Endometrial microvascular endothelial cells (primary cell): Measurements from ENCODE around the gene USO1. TPM values are rescaled to one million over a fixed set of nuclear protein-coding genes. Genes with fewer than 3 reads are reported as not detected.
"Not testable (repeated sequence)": the region's sequence is repeated elsewhere in the genome, so short reads cannot be mapped to it uniquely, and the experiment has no call there.

ENCODE experiments used
- in situ Hi-C: cut with HindIII; loops from 2 replicates; pipeline ENCODE4 v1.10.0; 2017; ENCODE audit warnings: low sequenced_read_pairs, low pct_unique_long_range_greater_than_20kb; ENCODE audit errors: inconsistent ontology term
- total RNA-seq: library from RNA; depleted of rRNA; stranded (reverse); fragments of >200 nt; gene quantifications from one replicate; pipeline ENCODE4 v1.2.3, GENCODE V29; 2015; ENCODE audit errors: inconsistent ontology term

USO1 gene
- total RNA-seq, 1 donor from 2014 or later = 64.7 TPM

DNA sequence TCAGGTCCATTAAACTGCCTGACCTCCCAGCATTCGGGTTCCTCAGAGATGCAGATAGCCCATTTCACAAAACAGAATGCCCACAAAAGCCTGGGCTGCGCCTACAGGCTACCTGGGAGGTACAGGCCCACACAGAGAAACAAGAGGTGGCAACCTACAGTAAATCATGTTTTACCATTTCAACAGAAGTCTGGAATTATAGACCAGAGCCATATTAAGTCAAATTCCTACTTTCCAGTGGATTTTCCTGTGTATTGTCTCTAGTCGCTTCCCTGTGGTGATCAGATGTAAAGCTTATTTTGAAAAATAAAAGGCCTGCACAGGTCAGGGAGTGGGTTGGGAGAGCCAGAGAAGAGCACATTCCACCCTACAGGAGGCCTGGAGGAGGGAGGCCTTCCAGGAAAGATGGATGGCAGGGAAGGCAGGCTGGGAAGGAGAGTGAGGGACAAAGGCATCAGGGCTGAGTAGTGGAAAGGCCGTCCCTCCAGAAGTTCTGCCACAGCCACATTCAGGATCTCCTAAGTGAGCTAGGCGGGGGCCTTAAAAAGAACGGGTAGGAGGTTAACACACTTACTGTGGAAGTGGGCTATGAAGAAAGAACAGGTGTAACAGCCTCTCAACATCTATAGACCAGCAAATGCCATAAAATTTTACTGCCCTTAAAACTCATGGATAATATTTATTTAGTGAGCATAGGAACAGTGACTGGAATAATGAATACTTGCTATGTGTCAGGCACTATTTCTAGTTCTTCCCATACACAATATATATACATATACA is 19.0 kb upstream of the USO1 start:
- in situ Hi-C loops = no loop called here

DNA sequence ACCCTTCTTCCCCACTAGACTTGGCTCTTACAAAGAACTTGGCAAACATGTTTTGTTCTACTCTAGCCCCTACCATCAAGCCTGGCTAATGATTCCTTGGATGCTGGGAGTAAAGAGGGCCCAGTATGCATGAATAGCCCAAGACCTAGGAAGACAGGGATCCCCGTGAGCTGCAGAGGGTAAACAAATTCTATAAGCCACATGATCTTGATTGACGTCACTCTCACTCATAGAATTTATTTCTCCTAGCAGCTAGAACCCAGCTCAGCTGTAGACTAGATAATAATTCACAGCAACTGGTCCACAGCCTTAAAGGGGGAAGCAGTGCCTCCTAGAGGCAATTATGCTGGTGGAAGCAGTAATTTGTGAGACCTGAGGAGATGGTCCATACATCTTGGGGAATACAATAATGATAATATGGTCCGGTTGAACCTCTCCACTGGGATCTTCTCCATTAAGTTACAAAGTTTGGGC is 16.1 kb upstream of the USO1 start:
- in situ Hi-C loops = no loop called here

- in situ Hi-C loops = no loop called here
Observed at GRCh38 chr4:75710246-75710645, 14.1 kb upstream of the USO1 start.

GRCh38 chr4:75714011-75714410 is 10.4 kb upstream of the USO1 start:
- in situ Hi-C loops = no loop called here

DNA sequence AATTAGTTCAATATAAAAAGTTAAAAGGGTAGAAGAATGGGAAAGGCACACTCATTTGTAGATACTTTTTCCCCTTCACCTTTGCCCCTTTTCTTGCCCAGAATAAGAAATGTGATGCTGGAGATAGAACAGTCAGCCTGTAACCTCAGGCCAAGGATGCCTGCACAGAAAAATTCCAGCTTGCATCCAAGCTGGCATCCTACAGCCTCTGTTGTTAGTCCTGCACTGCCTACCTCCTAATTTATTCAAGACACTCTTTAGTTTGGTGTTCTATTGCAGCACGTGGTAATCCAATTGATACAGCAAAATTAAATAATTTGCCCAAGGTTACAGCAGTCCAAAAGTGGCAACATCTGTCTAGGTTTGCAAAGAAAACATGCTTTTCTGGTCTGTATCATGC is 9.7 kb upstream of the USO1 start:
- in situ Hi-C loops = no loop called here

- in situ Hi-C loops = no loop called here
Observed at GRCh38 chr4:75715105-75715799, 9.1 kb upstream of the USO1 start.

GRCh38 chr4:75716054-75716453 is 8.3 kb upstream of the USO1 start:
- in situ Hi-C loops = not testable (repeated sequence)

DNA sequence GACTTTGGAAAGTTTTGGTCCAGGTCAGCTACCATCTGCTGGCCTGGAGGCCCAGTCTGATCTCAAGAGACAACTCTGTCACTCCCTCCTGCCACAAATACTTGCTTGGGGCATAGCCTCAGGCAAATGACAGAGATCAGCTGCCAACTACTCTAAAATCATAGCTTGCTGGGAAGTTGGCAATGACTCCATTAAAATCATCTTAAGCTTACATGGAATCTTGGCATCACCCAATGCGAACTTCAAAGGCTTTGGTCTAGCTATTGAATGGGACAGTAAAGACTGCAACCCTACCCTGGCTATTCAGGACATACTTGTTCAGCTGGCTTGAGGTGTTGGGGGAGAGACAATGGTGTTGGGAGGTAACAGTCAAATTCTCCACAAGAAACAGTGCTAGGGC is 7.0 kb upstream of the USO1 start:
- in situ Hi-C loops = no loop called here

- in situ Hi-C loops = no loop called here
Observed at GRCh38 chr4:75718529-75718928, 5.8 kb upstream of the USO1 start.

GRCh38 chr4:75722417-75722816 is 2.0 kb upstream of the USO1 start:
- in situ Hi-C loops = no loop called here

DNA sequence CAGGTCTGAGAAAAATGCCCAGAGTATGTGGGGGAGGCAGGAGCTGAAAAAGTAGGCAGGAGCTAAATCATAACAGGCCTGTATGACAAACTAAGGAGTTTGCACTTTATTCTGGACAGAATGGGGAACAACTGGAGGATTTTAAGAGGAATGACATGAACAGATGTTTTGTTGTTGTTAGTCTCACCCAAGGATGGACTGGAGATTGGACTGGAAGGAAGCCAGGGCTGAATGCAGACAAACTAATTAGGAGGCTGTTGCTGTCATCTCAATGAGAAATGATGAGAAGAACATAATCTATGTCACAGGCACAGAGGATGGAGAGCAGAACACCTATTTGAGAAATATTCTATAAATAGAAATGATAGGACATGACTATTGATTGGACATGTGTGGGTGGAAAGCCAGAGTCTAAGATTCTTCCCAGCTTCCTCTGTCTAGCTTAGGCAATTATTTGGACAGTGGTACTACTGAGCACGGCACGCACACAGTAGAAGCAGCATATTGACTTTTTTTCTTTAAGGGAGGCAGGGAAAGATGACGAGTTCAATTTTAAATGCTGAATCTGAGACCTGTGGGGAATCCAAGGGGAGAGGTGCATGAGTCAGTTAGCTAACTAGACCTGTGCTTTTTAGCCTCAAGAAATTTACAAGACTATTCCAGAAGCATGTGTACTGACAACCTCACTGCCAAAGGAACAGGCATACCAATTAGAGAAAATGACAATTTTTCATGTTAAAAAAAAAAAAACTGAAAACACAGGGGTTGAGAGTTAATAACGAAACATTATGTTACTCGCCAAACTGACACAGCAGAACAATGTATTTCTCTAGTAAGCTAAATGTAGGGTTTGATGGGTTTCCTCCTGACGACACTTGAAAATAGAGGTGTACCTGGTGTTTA is 963 bp upstream of the USO1 start:
- in situ Hi-C loops = no loop called here

GRCh38 chr4:75724867-75725724 is 719 bp downstream of the USO1 start:
- in situ Hi-C loops = no loop called here

- in situ Hi-C loops = not testable (repeated sequence)
Observed at GRCh38 chr4:75725942-75726538, 1.7 kb downstream of the USO1 start.

DNA sequence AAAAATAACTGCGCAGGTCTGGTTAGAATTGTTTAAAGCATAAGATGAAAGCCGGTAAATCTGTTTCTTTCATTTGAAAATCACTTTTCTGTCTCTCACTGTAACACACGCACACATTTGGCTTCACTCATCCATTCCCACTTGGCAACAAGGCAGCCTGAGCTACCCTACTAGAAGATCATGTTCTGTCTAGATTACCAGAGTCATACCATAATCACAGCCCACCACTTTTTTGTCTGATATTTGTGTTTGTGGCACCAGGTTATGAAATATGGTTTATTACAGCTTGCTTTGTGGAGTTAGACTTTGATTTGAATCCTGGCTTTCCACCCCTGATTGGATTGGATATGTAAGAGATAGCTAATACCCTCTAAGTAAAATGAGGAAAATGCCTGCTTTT is 2.2 kb downstream of the USO1 start:
- in situ Hi-C loops = no loop called here

DNA sequence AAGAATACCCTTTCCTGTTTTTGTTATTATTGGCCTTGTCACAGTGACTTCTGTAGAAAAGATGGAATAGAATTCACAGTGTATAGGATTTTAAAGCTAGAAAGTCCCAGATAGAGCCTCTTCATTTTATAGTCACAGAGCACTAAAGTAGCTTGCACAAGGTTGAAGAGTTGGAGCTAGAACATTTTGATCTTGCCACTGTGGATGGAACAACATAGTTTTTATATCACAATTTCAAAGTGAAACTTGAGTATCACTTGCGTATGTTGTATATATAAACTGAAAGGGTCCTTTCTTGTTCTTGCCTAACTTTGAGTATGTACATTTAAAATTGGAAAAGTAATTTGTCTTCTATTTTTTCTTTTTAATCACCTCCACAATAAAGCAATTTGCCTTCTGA is 2.7 kb downstream of the USO1 start:
- in situ Hi-C loops = no loop called here

DNA sequence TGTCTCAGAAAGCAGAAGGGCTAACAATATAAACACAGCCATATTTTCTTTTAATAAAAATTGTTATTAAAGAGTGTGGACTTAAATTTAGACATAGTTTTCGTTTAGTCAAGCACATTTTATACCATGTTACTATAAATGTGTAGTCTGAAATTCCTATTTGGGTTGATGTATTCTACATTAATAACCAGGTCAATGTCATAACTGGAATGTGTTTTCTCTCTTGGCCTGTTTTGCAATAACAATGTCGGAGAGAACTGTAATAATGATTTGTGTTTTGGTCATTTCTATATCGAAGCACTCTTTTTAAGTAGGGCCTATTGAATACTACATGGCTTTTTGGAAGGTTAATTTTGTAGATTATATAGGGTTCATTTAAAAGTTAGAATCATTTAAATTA is 5.5 kb downstream of the USO1 start:
- in situ Hi-C loops = no loop called here

DNA sequence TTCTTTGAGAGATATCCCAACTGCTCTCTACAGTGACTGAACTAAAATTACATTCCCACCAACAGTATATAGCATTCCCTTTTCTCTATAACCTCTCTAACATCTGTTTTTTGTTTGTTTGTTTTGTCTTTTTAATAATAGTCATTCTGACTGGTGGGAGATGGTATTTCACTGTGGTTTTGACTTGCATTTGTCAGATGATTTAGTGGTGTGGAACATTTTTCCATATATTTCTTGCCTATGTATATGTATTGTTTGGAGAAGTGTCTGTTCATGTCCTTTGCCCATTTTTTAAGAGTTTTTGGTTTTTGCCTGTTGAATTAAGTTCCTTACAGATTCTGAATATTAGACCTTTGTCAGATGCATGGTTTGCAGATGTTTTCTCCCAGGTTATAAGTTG is 9.0 kb downstream of the USO1 start:
- in situ Hi-C loops = no loop called here

- in situ Hi-C loops = no loop called here
Observed at GRCh38 chr4:75735525-75735924, 11.1 kb downstream of the USO1 start.
